Mammary epithelial cell (primary cell): Measurements from ENCODE around the gene TBX3.

Experiments used
- EZH2 ChIP-seq: IDR thresholded peaks from 2 replicates; pipeline ENCODE4 v1.6.1; 2012; ENCODE audit warnings: low read length, inconsistent platforms, borderline replicate concordance
- TF ChIP-seq, protein P1 (sequence below), 2 donors: IDR thresholded peaks in 1 of 2; conservative IDR thresholded peaks in 1 of 2; 2 replicates each; pipeline ENCODE4 v1.5.1; 2011 to 2012; ENCODE audit warnings: inconsistent platforms in 2 of 2, low read length in 2 of 2, mild to moderate bottlenecking in 2 of 2, control low read depth in 1 of 2, low read depth in 1 of 2; ENCODE audit not compliant: insufficient read depth in 1 of 2; ENCODE audit errors: extremely low read depth in 1 of 2

DNA sequence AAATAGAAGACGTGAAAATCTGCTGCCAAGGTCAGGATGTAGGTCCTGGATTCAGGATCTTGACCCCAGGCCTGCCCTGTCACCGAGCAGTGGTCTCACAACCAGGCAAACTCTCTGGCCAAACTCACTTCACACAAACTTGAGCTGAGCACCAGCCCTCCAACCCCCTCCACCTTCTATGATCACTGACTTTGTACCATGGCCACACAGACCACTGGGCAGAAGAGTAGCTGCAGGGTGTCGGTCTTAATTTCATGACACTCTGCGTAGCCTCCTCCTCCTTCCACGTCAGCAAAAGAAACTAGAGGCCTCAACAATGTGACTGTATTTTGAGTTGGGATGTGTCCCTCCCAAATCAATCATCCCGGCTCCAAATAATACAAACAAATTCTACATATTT is 7.2 kb upstream of the TBX3 start:
- TF ChIP-seq, protein P1, sequence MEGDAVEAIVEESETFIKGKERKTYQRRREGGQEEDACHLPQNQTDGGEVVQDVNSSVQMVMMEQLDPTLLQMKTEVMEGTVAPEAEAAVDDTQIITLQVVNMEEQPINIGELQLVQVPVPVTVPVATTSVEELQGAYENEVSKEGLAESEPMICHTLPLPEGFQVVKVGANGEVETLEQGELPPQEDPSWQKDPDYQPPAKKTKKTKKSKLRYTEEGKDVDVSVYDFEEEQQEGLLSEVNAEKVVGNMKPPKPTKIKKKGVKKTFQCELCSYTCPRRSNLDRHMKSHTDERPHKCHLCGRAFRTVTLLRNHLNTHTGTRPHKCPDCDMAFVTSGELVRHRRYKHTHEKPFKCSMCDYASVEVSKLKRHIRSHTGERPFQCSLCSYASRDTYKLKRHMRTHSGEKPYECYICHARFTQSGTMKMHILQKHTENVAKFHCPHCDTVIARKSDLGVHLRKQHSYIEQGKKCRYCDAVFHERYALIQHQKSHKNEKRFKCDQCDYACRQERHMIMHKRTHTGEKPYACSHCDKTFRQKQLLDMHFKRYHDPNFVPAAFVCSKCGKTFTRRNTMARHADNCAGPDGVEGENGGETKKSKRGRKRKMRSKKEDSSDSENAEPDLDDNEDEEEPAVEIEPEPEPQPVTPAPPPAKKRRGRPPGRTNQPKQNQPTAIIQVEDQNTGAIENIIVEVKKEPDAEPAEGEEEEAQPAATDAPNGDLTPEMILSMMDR (conservative IDR thresholded peaks at IDR 0.05 in 1 of 2, IDR thresholded peaks at IDR 0.05 in 1 of 2; ENCODE audit: extremely low read depth in 1 of 2, insufficient read depth in 1 of 2, low read depth in 1 of 2, low read length in 2 of 2): no peak
- no peak for TF ChIP-seq EZH2
